ENCODE measurements around the gene OBP2B. TPM values are rescaled to one million over a fixed set of nuclear protein-coding genes. Genes with fewer than 3 reads are reported as not detected.
"Not testable (repeated sequence)": the region's sequence is repeated elsewhere in the genome, so short reads cannot be mapped to it uniquely, and the experiment has no call there.

OBP2B gene
- total and polyA plus RNA-seq, 4 donors = not detected

GRCh38 chr9:133242991-133243390 is 33.9 kb upstream of the OBP2B start:
- DNase-seq (no peak), ATAC-seq (ENCODE audit: low FRiP score) (no peak)
- Histone ChIP-seq H3K36me3 (ENCODE audit: control insufficient read depth in 1 of 2, insufficient read depth in 2 of 2, low read length in 1 of 2) (no peaks in the 10 kb centered on the region), H3K4me3 (ENCODE audit: low read length in 2 of 2) (no peak overlapping the region), H3K27ac (ENCODE audit: low read depth in 1 of 2, low read length in 2 of 2) (no peak overlapping the region), H3K9me3 (ENCODE audit: control insufficient read depth, low read length) (no peaks in the 10 kb centered on the region), H3K4me1 (ENCODE audit: control insufficient read depth in 1 of 2, insufficient read depth in 2 of 2, low read length in 2 of 2) (no peaks in the 10 kb centered on the region), H3K27me3 (ENCODE audit: control insufficient read depth in 1 of 2, insufficient read depth in 2 of 2, low read length in 1 of 2) (no peaks in the 10 kb centered on the region)
- WGBS, 2 donors = 71 to 75% methylated on average over 8 of the region's 8 CpGs
- intact Hi-C loops (cut with DNase I) = no loop called here

- H3K27ac ChIP-seq (ENCODE audit: low read depth in 1 of 2, low read length in 2 of 2) = no peak overlapping the region
- no peak overlapping the region for H3K4me3 ChIP-seq (ENCODE audit: low read length in 2 of 2)
- no peaks in the 10 kb centered on the region for H3K9me3 ChIP-seq (ENCODE audit: control insufficient read depth, low read length)
- no peak for DNase-seq
- no peaks in the 10 kb centered on the region for H3K36me3 ChIP-seq (ENCODE audit: control insufficient read depth in 1 of 2, insufficient read depth in 2 of 2, low read length in 1 of 2)
- ATAC-seq (ENCODE audit: low FRiP score) = no peak
- H3K27me3 ChIP-seq (ENCODE audit: control insufficient read depth in 1 of 2, insufficient read depth in 2 of 2, low read length in 1 of 2) = no peaks in the 10 kb centered on the region
- intact Hi-C loops (cut with DNase I) = no loop called here
- H3K4me1 ChIP-seq (ENCODE audit: control insufficient read depth in 1 of 2, insufficient read depth in 2 of 2, low read length in 2 of 2) = no peaks in the 10 kb centered on the region
- WGBS, 2 donors = 81 to 85% methylated on average over 14 of the region's 14 CpGs
These were observed 33.2 kb upstream of the OBP2B start for GRCh38 chr9:133242241-133242640.

DNA sequence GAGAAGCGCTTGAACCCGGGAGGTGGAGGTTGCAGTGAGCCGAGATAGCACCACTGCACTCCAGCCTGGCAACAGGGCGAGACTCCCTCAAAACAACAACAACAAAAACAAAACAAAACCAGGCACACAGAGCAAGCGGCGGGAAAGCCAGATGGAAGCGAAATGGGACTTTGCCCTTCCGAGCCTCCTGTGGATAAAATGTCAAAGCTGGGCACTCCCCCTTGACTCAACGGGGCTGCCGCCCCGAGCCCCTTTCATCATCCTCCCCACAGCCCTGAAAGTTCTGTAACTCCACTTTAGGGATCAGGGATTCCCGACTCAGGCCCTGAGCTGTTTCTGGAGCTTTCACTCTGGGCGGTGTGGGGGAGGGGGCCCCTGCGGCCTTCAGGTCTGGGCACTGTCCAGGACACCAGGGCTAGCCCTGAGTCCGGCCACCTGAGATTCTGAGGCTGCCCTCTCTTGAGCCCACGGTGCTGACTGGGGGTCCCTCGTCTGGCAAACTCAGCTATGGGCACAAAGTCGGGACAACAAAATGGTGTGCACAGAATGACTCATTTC is 30.6 kb upstream of the OBP2B start:
- ATAC-seq (ENCODE audit: low FRiP score) (no peak), DNase-seq (peak in 1 of 2 donors; percentile 61)
- intact Hi-C loops (cut with DNase I) = no loop called here
- H3K9me3 ChIP-seq (ENCODE audit: control insufficient read depth, low read length) = no peaks in the 10 kb centered on the region
- 88 to 89% methylated on average over 18 of the region's 18 CpGs for WGBS, 2 donors
- no peaks in the 10 kb centered on the region for H3K4me1 ChIP-seq (ENCODE audit: control insufficient read depth in 1 of 2, insufficient read depth in 2 of 2, low read length in 2 of 2)
- no peaks in the 10 kb centered on the region for H3K36me3 ChIP-seq (ENCODE audit: control insufficient read depth in 1 of 2, insufficient read depth in 2 of 2, low read length in 1 of 2)
- H3K4me3 ChIP-seq (ENCODE audit: low read length in 2 of 2) = no peak overlapping the region
- no peaks in the 10 kb centered on the region for H3K27me3 ChIP-seq (ENCODE audit: control insufficient read depth in 1 of 2, insufficient read depth in 2 of 2, low read length in 1 of 2)
- H3K27ac ChIP-seq (ENCODE audit: low read depth in 1 of 2, low read length in 2 of 2) = no peak overlapping the region

DNA sequence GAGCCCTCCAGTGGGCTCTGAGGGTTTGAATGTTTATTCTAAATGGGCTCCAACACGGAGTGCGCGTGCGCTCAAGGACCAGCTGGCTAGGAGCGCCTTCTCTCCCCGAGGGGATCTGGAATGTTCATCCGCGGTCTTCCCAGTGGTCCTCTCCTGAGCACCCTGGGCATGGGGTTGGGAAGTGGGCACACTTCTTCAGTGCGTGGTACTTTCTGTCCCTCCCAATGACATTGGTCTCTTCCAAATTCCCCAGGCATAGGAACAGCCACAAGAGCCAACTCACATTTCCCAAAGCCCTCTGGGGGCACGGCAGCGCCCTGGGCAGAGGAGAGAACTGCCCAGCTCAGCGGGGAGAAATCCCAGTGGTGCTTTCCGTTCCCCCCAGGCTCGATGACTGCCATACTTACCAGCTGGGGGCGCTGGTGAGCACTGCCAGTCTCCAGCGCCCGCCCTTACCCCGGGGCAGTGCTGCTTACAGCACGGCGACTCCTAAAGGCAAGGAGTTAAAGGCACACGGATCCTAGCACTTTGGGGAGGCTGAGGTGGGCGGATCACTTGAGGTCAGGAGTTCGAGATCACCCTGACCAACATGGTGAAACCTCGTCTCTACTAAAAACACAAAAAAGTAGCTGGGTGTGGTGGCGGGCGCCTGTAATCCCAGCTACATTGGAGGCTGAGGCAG is 29.9 kb upstream of the OBP2B start:
- no peaks in the 10 kb centered on the region for H3K36me3 ChIP-seq (ENCODE audit: control insufficient read depth in 1 of 2, insufficient read depth in 2 of 2, low read length in 1 of 2)
- no peaks in the 10 kb centered on the region for H3K9me3 ChIP-seq (ENCODE audit: control insufficient read depth, low read length)
- H3K27me3 ChIP-seq (ENCODE audit: control insufficient read depth in 1 of 2, insufficient read depth in 2 of 2, low read length in 1 of 2) = no peaks in the 10 kb centered on the region
- ATAC-seq (ENCODE audit: low FRiP score) (peak; percentile 62), DNase-seq (peak; percentile 68 to 85)
- H3K4me3 ChIP-seq (ENCODE audit: low read length in 2 of 2) = no peak overlapping the region
- intact Hi-C loops (cut with DNase I) = no loop called here
- WGBS, 2 donors = 10 to 11% methylated on average over 26 of the region's 26 CpGs
- no peaks in the 10 kb centered on the region for H3K4me1 ChIP-seq (ENCODE audit: control insufficient read depth in 1 of 2, insufficient read depth in 2 of 2, low read length in 2 of 2)
- H3K27ac ChIP-seq (ENCODE audit: low read depth in 1 of 2, low read length in 2 of 2) = no peak overlapping the region

DNA sequence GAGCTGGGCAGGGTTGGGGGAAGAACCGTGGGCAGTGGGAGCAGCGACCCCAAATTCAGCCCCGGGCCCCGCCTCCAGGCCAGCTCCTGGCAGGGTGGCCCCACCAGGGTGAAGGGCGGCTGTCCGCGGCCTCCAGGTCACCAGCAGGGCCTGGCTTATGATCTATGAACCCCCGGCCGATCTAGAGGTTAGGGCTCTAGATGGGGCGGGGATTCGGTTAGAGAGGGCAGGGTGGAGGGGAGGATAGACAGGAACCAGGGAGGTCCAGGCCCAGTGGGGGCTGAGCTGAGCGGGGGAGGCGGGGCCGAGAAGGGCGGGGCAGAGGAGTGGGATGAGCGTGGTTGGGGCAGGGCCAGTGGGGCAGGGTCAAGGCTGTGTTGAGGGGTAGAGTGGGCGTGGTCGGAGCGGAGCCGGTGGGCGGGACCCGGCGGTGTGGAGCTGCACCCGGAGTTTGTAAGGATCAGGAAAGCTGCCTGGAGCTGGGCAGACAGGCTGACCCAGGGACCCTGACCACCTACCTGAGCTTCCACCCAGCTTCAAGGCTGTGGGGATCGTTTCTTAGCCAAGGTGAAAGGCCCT is 29.3 kb upstream of the OBP2B start:
- intact Hi-C loops (cut with DNase I) = no loop called here
- peak; percentile 70 to 88 for DNase-seq
- no peaks in the 10 kb centered on the region for H3K27me3 ChIP-seq (ENCODE audit: control insufficient read depth in 1 of 2, insufficient read depth in 2 of 2, low read length in 1 of 2)
- peak; percentile 88 for ATAC-seq (ENCODE audit: low FRiP score)
- H3K9me3 ChIP-seq (ENCODE audit: control insufficient read depth, low read length) = no peaks in the 10 kb centered on the region
- 20 to 25% methylated on average over 25 of the region's 25 CpGs for WGBS, 2 donors
- H3K4me3 ChIP-seq (ENCODE audit: low read length in 2 of 2) = no peak overlapping the region
- H3K4me1 ChIP-seq (ENCODE audit: control insufficient read depth in 1 of 2, insufficient read depth in 2 of 2, low read length in 2 of 2) = no peaks in the 10 kb centered on the region
- no peak overlapping the region for H3K27ac ChIP-seq (ENCODE audit: low read depth in 1 of 2, low read length in 2 of 2)
- no peaks in the 10 kb centered on the region for H3K36me3 ChIP-seq (ENCODE audit: control insufficient read depth in 1 of 2, insufficient read depth in 2 of 2, low read length in 1 of 2)

GRCh38 chr9:133237035-133237731 is 28.1 kb upstream of the OBP2B start:
- 60 to 63% methylated on average over 17 of the region's 17 CpGs for WGBS, 2 donors
- no peak overlapping the region for H3K27ac ChIP-seq (ENCODE audit: low read depth in 1 of 2, low read length in 2 of 2)

GRCh38 chr9:133236291-133237034 is 27.4 kb upstream of the OBP2B start:
- H3K27ac ChIP-seq (ENCODE audit: low read depth in 1 of 2, low read length in 2 of 2); H3K9me3 ChIP-seq (ENCODE audit: control insufficient read depth, low read length); H3K36me3 ChIP-seq (ENCODE audit: control insufficient read depth in 1 of 2, insufficient read depth in 2 of 2, low read length in 1 of 2); H3K4me1 ChIP-seq (ENCODE audit: control insufficient read depth in 1 of 2, insufficient read depth in 2 of 2, low read length in 2 of 2); H3K27me3 ChIP-seq (ENCODE audit: control insufficient read depth in 1 of 2, insufficient read depth in 2 of 2, low read length in 1 of 2); H3K4me3 ChIP-seq (ENCODE audit: low read length in 2 of 2); intact Hi-C loops (cut with DNase I): not testable (repeated sequence)
- WGBS, 2 donors = 70 to 71% methylated on average over 19 of the region's 19 CpGs
- ATAC-seq (ENCODE audit: low FRiP score) = peak; percentile 6
- peak in 1 of 2 donors; percentile 75 for DNase-seq

More at GRCh38 chr9:133237035-133237731, 28.1 kb upstream of the OBP2B start:
- Histone ChIP-seq H3K27me3 (ENCODE audit: control insufficient read depth in 1 of 2, insufficient read depth in 2 of 2, low read length in 1 of 2) (no peaks in the 10 kb centered on the region), H3K36me3 (ENCODE audit: control insufficient read depth in 1 of 2, insufficient read depth in 2 of 2, low read length in 1 of 2) (no peaks in the 10 kb centered on the region), H3K9me3 (ENCODE audit: control insufficient read depth, low read length) (no peaks in the 10 kb centered on the region), H3K4me3 (ENCODE audit: low read length in 2 of 2) (no peak overlapping the region), H3K4me1 (ENCODE audit: control insufficient read depth in 1 of 2, insufficient read depth in 2 of 2, low read length in 2 of 2) (no peaks in the 10 kb centered on the region)
- ATAC-seq (ENCODE audit: low FRiP score) (peak; percentile 5), DNase-seq (no peak)
- intact Hi-C loops (cut with DNase I) = no loop called here

DNA sequence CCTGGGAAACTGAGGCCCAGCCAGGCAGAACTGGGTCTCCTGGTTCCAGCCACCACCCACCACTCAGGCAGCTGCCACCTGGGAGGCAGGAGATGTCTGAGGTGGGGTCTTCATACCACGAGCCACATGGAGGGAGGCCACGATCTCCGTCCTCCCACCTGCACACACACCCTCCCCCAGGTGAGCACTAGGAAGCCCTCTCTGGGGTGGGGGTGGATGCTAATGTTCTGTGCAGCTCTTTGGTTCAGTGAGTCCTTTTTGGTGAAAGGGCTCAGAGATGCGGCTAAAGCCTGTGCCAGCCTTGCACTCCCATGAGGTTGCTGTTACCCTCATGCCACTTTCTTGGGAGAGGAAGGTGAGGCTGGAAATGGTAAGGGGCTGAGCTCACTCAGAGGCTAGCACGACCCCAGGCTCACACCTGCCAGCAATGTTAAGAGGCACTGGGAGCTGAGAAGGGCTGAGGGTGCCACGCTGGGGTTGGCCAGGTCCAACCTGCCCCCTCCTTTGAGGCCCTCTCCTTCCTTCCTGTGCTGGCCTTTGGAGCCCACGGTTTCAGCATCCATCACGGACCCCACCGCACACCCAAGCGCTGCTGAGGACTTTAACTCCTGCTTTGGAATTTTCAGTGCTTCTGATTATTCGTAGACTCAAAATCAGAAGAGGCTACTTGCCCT is 26.6 kb upstream of the OBP2B start:
- Histone ChIP-seq H3K9me3 (ENCODE audit: control insufficient read depth, low read length) (no peaks in the 10 kb centered on the region), H3K36me3 (ENCODE audit: control insufficient read depth in 1 of 2, insufficient read depth in 2 of 2, low read length in 1 of 2) (no peaks in the 10 kb centered on the region), H3K4me3 (ENCODE audit: low read length in 2 of 2) (no peak overlapping the region), H3K27ac (ENCODE audit: low read depth in 1 of 2, low read length in 2 of 2) (no peak overlapping the region), H3K27me3 (ENCODE audit: control insufficient read depth in 1 of 2, insufficient read depth in 2 of 2, low read length in 1 of 2) (no peaks in the 10 kb centered on the region), H3K4me1 (ENCODE audit: control insufficient read depth in 1 of 2, insufficient read depth in 2 of 2, low read length in 2 of 2) (no peaks in the 10 kb centered on the region)
- intact Hi-C loops (cut with DNase I) = no loop called here
- DNase-seq (no peak), ATAC-seq (ENCODE audit: low FRiP score) (no peak)
- WGBS, 2 donors = 68 to 78% methylated on average over 10 to 11 of the region's 11 CpGs
